ENCODE results near the gene SYNPR.

SYNPR gene

GRCh38 chr3:63304421-63304820, 26.3 kb downstream of the SYNPR start:
- no peak for DNase-seq (ENCODE audit: low read depth in 2 of 2)

GRCh38 chr3:63308072-63308471, 30.0 kb downstream of the SYNPR start:
- DNase-seq (ENCODE audit: low read depth in 2 of 2), result no peak

- DNase-seq (ENCODE audit: low read depth in 2 of 2), result no peak
These were observed 31.7 kb downstream of the SYNPR start for GRCh38 chr3:63309768-63310167.

- DNase-seq (ENCODE audit: low read depth in 2 of 2), result no peak
These were observed 45.7 kb downstream of the SYNPR start for GRCh38 chr3:63323766-63324165.

- no peak for DNase-seq (ENCODE audit: low read depth in 2 of 2)
These were observed 46.5 kb downstream of the SYNPR start for GRCh38 chr3:63324621-63325020.

- DNase-seq (ENCODE audit: low read depth in 2 of 2), result no peak
These were observed 47.3 kb downstream of the SYNPR start for GRCh38 chr3:63325386-63325785.

GRCh38 chr3:63328365-63328764, 50.3 kb downstream of the SYNPR start:
- no peak for DNase-seq (ENCODE audit: low read depth in 2 of 2)

- no peak for DNase-seq (ENCODE audit: low read depth in 2 of 2)
These were observed 53.4 kb downstream of the SYNPR start for GRCh38 chr3:63331520-63331919.

GRCh38 chr3:63333815-63334214, 55.7 kb downstream of the SYNPR start:
- no peak for DNase-seq (ENCODE audit: low read depth in 2 of 2)

GRCh38 chr3:63338351-63338750, 60.2 kb downstream of the SYNPR start:
- no peak for DNase-seq (ENCODE audit: low read depth in 2 of 2)

- peak; percentile 1 for DNase-seq (ENCODE audit: low read depth in 2 of 2)
These were observed 65.6 kb downstream of the SYNPR start for GRCh38 chr3:63343674-63344073.

GRCh38 chr3:63344661-63345060, 66.6 kb downstream of the SYNPR start:
- DNase-seq (ENCODE audit: low read depth in 2 of 2), result no peak

GRCh38 chr3:63349583-63350573, 71.8 kb downstream of the SYNPR start:
- DNase-seq (ENCODE audit: low read depth in 2 of 2), result no peak

- DNase-seq (ENCODE audit: low read depth in 2 of 2), result no peak
These were observed 73.3 kb downstream of the SYNPR start for GRCh38 chr3:63351159-63352007.

- DNase-seq (ENCODE audit: low read depth in 2 of 2), result no peak
These were observed 73.8 kb downstream of the SYNPR start for GRCh38 chr3:63352008-63352279.

- no peak for DNase-seq (ENCODE audit: low read depth in 2 of 2)
These were observed 75.3 kb downstream of the SYNPR start for GRCh38 chr3:63353383-63353782.

GRCh38 chr3:63354160-63354559, 76.1 kb downstream of the SYNPR start:
- DNase-seq (ENCODE audit: low read depth in 2 of 2), result no peak

- DNase-seq (ENCODE audit: low read depth in 2 of 2), result no peak
These were observed 77.7 kb downstream of the SYNPR start for GRCh38 chr3:63355809-63356208.

- no peak for DNase-seq (ENCODE audit: low read depth in 2 of 2)
These were observed 86.4 kb downstream of the SYNPR start for GRCh38 chr3:63364495-63364894.

- no peak for DNase-seq (ENCODE audit: low read depth in 2 of 2)
These were observed 86.8 kb downstream of the SYNPR start for GRCh38 chr3:63364910-63365309.

- no peak for DNase-seq (ENCODE audit: low read depth in 2 of 2)
These were observed 87.6 kb downstream of the SYNPR start for GRCh38 chr3:63365671-63366070.

GRCh38 chr3:63370094-63370493, 92.0 kb downstream of the SYNPR start:
- DNase-seq (ENCODE audit: low read depth in 2 of 2), result no peak

GRCh38 chr3:63383040-63383439, 104.9 kb downstream of the SYNPR start:
- DNase-seq (ENCODE audit: low read depth in 2 of 2), result no peak

Measured in stimulated activated CD4-positive, alpha-beta T cell treated with anti-CD3 and anti-CD28 coated beads, Interleukin-1b, Interleukin-23, amount 100 ng/mL, for 4 hours (primary cell).